Breast epithelium (tissue), 4 donors: ENCODE results near the gene DSN1. TPM values are rescaled to one million over a fixed set of nuclear protein-coding genes. Genes with fewer than 3 reads are reported as not detected.

ENCODE experiments used
- DNase-seq, 2 donors: peaks; one replicate each; pipeline ENCODE4 v3.0.0-alpha.2; 2019; ENCODE audit warnings: low spot score in 2 of 2
- H3K27ac ChIP-seq, 2 donors: fragments of 200-600 bp; sonication (generic) in 1 of 2; one replicate each; pipeline ENCODE4 v1.5.1; 2016 to 2019; ENCODE audit warnings: mild to moderate bottlenecking in 1 of 2
- H3K27me3 ChIP-seq, 2 donors: fragments of 200-600 bp; sonication (generic) in 1 of 2; one replicate each; pipeline versions ENCODE4 v1.5.1 to v1.6.0; 2017 to 2019; ENCODE audit warnings: control low read depth in 1 of 2, mild to moderate bottlenecking in 1 of 2
- H3K36me3 ChIP-seq: fragments of 200-600 bp; one replicate; pipeline ENCODE4 v1.5.1; 2019
- H3K4me1 ChIP-seq, 2 donors: fragments of 200-600 bp; sonication (generic); one replicate each; pipeline ENCODE4 v1.5.1; 2016 to 2019; ENCODE audit warnings: control low read depth in 1 of 2
- H3K4me3 ChIP-seq, 3 donors: fragments of 200-600 bp; sonication (generic); 1 replicate in 2 of 3; 2 replicates in 1 of 3; pipeline ENCODE4 v1.5.1; 2016 to 2019; ENCODE audit warnings: mild to moderate bottlenecking in 3 of 3, moderate library complexity in 2 of 3
- H3K9me3 ChIP-seq, 2 donors: fragments of 200-600 bp; sonication (generic) in 1 of 2; one replicate each; pipeline ENCODE4 v1.5.1; 2016 to 2019; ENCODE audit warnings: control low read depth in 1 of 2
- POLR2A ChIP-seq: fragments of 450-650 bp; IDR thresholded peaks from one replicate; pipeline ENCODE4 v1.6.1; 2016; ENCODE audit warnings: antibody characterized with exemption, mild to moderate bottlenecking, moderate library complexity
- POLR2AphosphoS5 ChIP-seq, 3 donors: sonication (generic); formaldehyde crosslinking; IDR thresholded peaks; one replicate each; pipeline ENCODE4 v1.6.1; 2017; ENCODE audit warnings: antibody characterized with exemption in 3 of 3
- intact Hi-C: fragments of 100-400 bp; cut with DNase I; formaldehyde crosslinking; loops from one replicate; pipeline ENCODE4 v1.15.1; 2023; ENCODE audit warnings: low total_unique reads
- total RNA-seq, 3 donors: library from RNA; depleted of rRNA; stranded (reverse); fragments of >200 nt; gene quantifications; one replicate each; pipeline ENCODE4 v1.1.0, GENCODE V29; 2016
- TF ChIP-seq, protein P1 (sequence below), 3 donors: fragments of 450-650 bp; IDR thresholded peaks; one replicate each; pipeline ENCODE4 v1.5.1; 2016 to 2017; ENCODE audit warnings: antibody characterized with exemption in 3 of 3, mild to moderate bottlenecking in 3 of 3, moderate library complexity in 3 of 3

DSN1 gene
- total RNA-seq, 3 donors from 2014 or later = 6.9 to 13.1 (median 11.9) TPM

DNA sequence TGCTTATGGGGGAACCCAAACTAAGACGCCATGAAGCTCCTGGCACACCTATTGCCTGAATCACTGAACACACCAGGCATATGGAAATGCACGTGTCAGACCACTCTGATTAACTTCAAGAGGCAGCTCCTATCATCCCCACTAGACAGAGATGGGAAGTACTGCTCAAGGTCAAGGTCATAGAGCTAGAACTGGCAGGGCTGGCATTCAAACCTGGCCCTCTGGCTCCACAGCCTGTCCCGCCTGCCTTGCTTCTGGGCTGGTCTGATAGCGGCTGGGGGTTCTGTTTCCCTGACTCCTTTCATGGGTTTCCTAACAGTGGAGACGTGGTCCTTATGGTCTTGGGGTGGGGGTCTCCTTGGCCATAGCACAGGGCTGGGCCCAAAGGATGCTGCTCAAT lies 22.6 kb upstream of the DSN1 start:
- Histone ChIP-seq H3K27ac (no peak overlapping the region), H3K36me3 (peaks cover 5% of the 10 kb centered on the region), H3K4me1 (no peaks in the 10 kb centered on the region), H3K27me3 (no peaks in the 10 kb centered on the region), H3K4me3 (no peak overlapping the region), H3K9me3 (no peaks in the 10 kb centered on the region)
- intact Hi-C loops = no loop called here
- TF ChIP-seq POLR2AphosphoS5 (IDR thresholded peaks at IDR 0.05) = no peak
- TF ChIP-seq, protein P1, sequence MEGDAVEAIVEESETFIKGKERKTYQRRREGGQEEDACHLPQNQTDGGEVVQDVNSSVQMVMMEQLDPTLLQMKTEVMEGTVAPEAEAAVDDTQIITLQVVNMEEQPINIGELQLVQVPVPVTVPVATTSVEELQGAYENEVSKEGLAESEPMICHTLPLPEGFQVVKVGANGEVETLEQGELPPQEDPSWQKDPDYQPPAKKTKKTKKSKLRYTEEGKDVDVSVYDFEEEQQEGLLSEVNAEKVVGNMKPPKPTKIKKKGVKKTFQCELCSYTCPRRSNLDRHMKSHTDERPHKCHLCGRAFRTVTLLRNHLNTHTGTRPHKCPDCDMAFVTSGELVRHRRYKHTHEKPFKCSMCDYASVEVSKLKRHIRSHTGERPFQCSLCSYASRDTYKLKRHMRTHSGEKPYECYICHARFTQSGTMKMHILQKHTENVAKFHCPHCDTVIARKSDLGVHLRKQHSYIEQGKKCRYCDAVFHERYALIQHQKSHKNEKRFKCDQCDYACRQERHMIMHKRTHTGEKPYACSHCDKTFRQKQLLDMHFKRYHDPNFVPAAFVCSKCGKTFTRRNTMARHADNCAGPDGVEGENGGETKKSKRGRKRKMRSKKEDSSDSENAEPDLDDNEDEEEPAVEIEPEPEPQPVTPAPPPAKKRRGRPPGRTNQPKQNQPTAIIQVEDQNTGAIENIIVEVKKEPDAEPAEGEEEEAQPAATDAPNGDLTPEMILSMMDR (IDR thresholded peaks at IDR 0.05) = no peak
- no peak for TF ChIP-seq POLR2A
- DNase-seq = no peak

DNA sequence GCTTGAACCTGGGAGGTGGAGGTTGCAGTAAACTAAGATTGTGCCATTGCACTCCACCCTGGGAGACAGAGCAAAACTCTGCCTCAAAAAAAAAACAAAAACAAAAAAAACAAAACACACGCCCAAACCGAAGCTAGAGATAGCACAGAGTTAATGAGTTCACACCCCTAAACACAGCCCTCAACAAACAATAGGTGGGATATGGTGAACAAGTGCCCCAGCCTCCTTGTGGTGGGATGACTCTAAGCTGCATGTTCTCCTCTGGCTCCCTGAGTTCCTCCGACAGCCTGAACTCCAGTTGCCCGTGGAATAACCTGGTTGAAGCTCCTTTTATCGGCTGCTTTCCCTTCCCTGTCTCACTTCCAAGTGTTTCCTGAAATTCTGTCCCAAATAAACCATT lies 22.1 kb upstream of the DSN1 start:
- TF ChIP-seq, protein P1 (IDR thresholded peaks at IDR 0.05) = no peak
- TF ChIP-seq POLR2AphosphoS5 (IDR thresholded peaks at IDR 0.05) (no peak), POLR2A (no peak)
- Histone ChIP-seq H3K27me3 (no peaks in the 10 kb centered on the region), H3K27ac (no peak overlapping the region), H3K36me3 (peaks cover 5% of the 10 kb centered on the region), H3K4me1 (no peaks in the 10 kb centered on the region), H3K4me3 (no peak overlapping the region), H3K9me3 (no peaks in the 10 kb centered on the region)
- no peak for DNase-seq
- intact Hi-C loops = no loop called here

DNA sequence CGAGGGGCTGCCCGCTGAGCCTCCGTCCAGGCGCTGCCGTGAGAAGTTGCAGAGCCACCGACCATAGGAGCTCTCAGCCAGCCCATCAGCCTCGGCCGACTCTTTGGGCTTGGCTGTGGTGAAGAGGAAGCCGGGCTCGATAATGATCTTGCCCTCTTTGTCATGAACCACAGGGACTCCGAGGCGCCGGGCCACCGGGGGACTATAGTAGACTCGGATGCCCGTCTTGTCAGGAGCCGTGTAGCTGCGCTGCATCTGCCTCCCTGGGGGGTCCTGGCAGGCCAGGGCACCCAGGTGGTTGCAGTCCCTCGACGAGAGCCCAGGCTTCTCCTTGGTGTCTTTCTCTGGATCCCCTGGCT lies 20.5 kb upstream of the DSN1 start:
- intact Hi-C loops = no loop called here
- Histone ChIP-seq H3K4me1 (no peaks in the 10 kb centered on the region), H3K27ac (no peak overlapping the region), H3K9me3 (no peaks in the 10 kb centered on the region), H3K27me3 (no peaks in the 10 kb centered on the region), H3K36me3 (peaks cover 5% of the 10 kb centered on the region), H3K4me3 (no peak overlapping the region)
- DNase-seq = no peak
- TF ChIP-seq, protein P1 (IDR thresholded peaks at IDR 0.05) = no peak
- TF ChIP-seq POLR2A (no peak), POLR2AphosphoS5 (IDR thresholded peaks at IDR 0.05) (no peak)

DNA sequence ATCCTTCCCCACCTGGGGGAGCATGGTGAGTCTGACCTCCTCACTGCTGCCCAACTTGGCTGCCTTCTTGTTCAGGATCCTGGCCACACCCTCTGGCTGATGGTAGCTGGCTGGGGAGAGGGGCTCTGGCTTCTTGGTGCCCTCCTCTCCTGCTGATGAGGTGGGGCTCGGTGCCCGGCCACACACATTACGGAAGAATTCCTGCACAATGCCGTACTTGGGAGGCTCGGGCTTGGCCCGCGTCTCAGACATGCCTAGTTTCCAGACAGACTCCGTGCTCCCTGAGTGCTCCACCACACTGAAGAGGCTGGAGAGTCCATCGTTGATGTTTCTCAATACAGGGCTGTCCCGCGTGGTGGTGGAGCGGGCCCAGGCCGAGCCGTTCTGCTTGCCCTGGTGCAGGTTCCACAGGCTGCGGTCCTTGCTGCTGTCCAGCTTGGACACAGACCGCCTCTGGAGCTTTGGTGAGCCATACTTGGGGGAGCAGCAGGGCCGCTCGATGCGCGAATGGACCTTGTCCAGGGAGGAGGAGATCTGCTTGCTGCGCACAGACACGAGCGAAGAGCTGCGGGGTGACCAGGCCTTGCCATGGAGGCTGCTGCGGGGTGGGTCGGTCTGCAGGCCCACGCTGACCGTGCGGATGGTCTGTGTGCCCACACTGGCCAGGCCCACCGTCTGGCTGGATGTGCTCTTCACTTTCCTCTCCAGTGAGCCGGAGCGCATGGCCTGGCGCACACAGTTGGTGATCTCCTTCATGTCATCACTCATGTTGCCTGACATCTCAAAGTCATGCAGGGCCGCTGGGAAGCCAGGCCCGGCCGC lies 19.9 kb upstream of the DSN1 start:
- Histone ChIP-seq H3K27ac (no peak overlapping the region), H3K4me1 (no peaks in the 10 kb centered on the region), H3K27me3 (no peaks in the 10 kb centered on the region), H3K4me3 (no peak overlapping the region), H3K9me3 (no peaks in the 10 kb centered on the region), H3K36me3 (peaks cover 5% of the 10 kb centered on the region)
- intact Hi-C loops = no loop called here
- DNase-seq = no peak
- TF ChIP-seq POLR2A (no peak), POLR2AphosphoS5 (IDR thresholded peaks at IDR 0.05) (no peak)
- TF ChIP-seq, protein P1 (IDR thresholded peaks at IDR 0.05) = no peak

DNA sequence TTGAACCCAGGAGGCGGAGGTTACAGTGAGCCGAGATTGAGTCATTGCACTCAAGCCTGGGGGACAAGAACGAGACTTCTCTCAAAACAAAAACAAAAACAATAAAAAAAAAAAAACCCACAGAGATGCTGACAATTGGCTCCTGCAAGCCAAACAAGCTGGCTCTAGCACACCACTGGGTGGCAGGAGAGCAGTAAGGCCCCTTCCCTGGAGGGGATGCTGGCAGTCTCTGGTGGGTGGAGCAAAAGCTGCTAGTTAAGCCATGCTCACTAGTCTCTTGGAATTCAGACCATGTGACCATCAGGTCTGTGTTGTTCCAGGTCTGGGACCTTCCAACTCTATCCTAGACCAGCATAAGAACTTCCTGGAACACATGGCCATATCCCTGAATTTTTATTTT lies 18.9 kb upstream of the DSN1 start:
- no peak for DNase-seq
- Histone ChIP-seq H3K27me3 (no peaks in the 10 kb centered on the region), H3K4me1 (no peaks in the 10 kb centered on the region), H3K9me3 (no peaks in the 10 kb centered on the region), H3K36me3 (peaks cover 5% of the 10 kb centered on the region), H3K27ac (no peak overlapping the region), H3K4me3 (no peak overlapping the region)
- TF ChIP-seq, protein P1 (IDR thresholded peaks at IDR 0.05) = peak in 1 of 3 donors; percentile 9
- no peak for TF ChIP-seq POLR2AphosphoS5 (IDR thresholded peaks at IDR 0.05)
- TF ChIP-seq POLR2A = no peak
- intact Hi-C loops = no loop called here
